ENCODE results near the gene ARF3. TPM values are rescaled to one million over a fixed set of nuclear protein-coding genes. Genes with fewer than 3 reads are reported as not detected.

Gene ARF3
- total RNA-seq, 1 experiment from 2014 or later = 263 TPM

- H3K23ac ChIP-seq (ENCODE audit: insufficient read length, low read depth, low read length) = no peak overlapping the region
- no peaks in the 10 kb centered on the region for H3K9me3 ChIP-seq (ENCODE audit: control insufficient read depth, low read depth, low read length)
- H3K23me2 ChIP-seq (ENCODE audit: insufficient read length, low read depth, low read length, poor library complexity, severe bottlenecking) = no peaks in the 10 kb centered on the region
- no peak for DNase-seq
- Mint-ChIP-seq H3K9me3 (0 out of 5 replicates have a peak, but pooled peaks cover 0 to 4% of the 10 kb centered on the region in 2 experiments), H3K27ac (no peak overlapping the region), H3K4me3 (no peak overlapping the region), H3K4me1 (peaks cover 9 to 26% of the 10 kb centered on the region in 2 experiments), H3K27me3 (ENCODE audit: low read depth) (peaks cover 80% of the 10 kb centered on the region), H3K36me3 (ENCODE audit: insufficient read depth in 1 of 3, low read depth in 3 of 3) (no peaks in the 10 kb centered on the region)
- H2BK120ac ChIP-seq (ENCODE audit: low read depth, low read length, poor library complexity, severe bottlenecking) = no peak overlapping the region
- H3K27me3 ChIP-seq (ENCODE audit: insufficient read depth, low read length) = peaks cover 27% of the 10 kb centered on the region; the same call in 1 of the 2 replicates
- H2AK5ac ChIP-seq (ENCODE audit: insufficient read length, low read length) = no peak overlapping the region
- H3K4me1 ChIP-seq (ENCODE audit: insufficient read depth, low read length) = no peaks in the 10 kb centered on the region
- H2BK15ac ChIP-seq (ENCODE audit: low read depth, low read length) = no peak overlapping the region
- no peak overlapping the region for H3K14ac ChIP-seq (ENCODE audit: insufficient read depth, low read length)
- no peak overlapping the region for H2AFZ ChIP-seq (ENCODE audit: low read length)
- H3K79me2 ChIP-seq (ENCODE audit: insufficient read depth, low read length) = no peaks in the 10 kb centered on the region
- H2BK5ac ChIP-seq (ENCODE audit: insufficient read length, low read length) = no peak overlapping the region
- H3K9ac ChIP-seq (ENCODE audit: extremely low read depth, insufficient read length, low read length) = no peak overlapping the region
- no peak overlapping the region for H3K4me2 ChIP-seq (ENCODE audit: insufficient read depth, insufficient read length, low read length)
- H3K56ac ChIP-seq (ENCODE audit: insufficient read length, low read depth, low read length) = no peak overlapping the region
- no CpG with 5 or more reads among the region's 8 CpGs for WGBS (ENCODE audit: extremely low coverage, insufficient read length, low lambda C conversion rate)
- H4K8ac ChIP-seq (replicated peaks; ENCODE audit: insufficient read length, low read depth, low read length) = no peak overlapping the region
- H3K79me1 ChIP-seq (ENCODE audit: insufficient read depth, low read depth, low read length, poor library complexity, severe bottlenecking) = no peaks in the 10 kb centered on the region
- H3K4ac ChIP-seq (ENCODE audit: low read depth, low read length) = no peak overlapping the region
- no peak overlapping the region for H3K27ac ChIP-seq (ENCODE audit: insufficient read length, low read depth, low read length)
- H4K20me1 ChIP-seq (ENCODE audit: control insufficient read depth, insufficient read depth, insufficient read length) = no peaks in the 10 kb centered on the region
- TF ChIP-seq CTCF (conservative IDR thresholded peaks at IDR 0.05) = no peak
- no peak overlapping the region for H4K5ac ChIP-seq (ENCODE audit: insufficient read length, low read depth, low read length)
- no peak overlapping the region for H3K18ac ChIP-seq (ENCODE audit: insufficient read length, low read depth, low read length)
- no peak overlapping the region for H3T11ph ChIP-seq (ENCODE audit: low read length)
- H2BK12ac ChIP-seq (ENCODE audit: insufficient read length, low read depth, low read length) = no peak overlapping the region
- no peak overlapping the region for H4K91ac ChIP-seq (ENCODE audit: insufficient read length, low read depth, low read length)
- no peak overlapping the region for H2BK20ac ChIP-seq (ENCODE audit: low read depth, low read length, poor library complexity, severe bottlenecking)
These were observed 34.2 kb upstream of the ARF3 start for GRCh38 chr12:48991247-48992050.
